Stimulated activated CD8-positive, alpha-beta memory T cell treated with anti-CD3 and anti-CD28 coated beads, Interleukin-12 subunit alpha, Interleukin-12 subunit beta, amount 100 ng/mL, for 24 hours (primary cell): Measurements from ENCODE around the gene MED13L.

ENCODE experiments used
- DNase-seq: peaks from one replicate; pipeline ENCODE4 v3.0.0-alpha.2; 2020; ENCODE audit errors: extremely low read depth

MED13L gene

GRCh38 chr12:116277467-116278278 is at the start of gene MED13L:
MED13L (minus strand) TSS chr12:116277693; CDS start chr12:116277131, 562 bp downstream.
- DNase-seq = peak; percentile 62

DNA sequence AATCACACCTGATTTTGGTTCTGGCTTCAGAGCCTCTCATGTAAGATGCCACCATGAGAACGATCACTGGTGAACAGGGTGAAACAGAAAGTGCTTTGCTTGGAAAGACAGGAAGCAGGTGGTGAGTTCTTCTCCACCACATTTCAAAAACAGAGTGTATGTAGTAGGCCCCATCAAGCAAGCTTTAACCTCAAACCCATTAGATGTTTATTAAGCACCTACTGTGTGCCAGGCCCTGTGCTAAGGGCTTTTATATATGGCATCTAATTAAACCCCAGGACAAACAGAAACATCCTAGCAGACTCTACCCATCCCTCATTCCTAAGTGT is 47.8 kb upstream of the MED13L start:
- DNase-seq = no peak

GRCh38 chr12:116324654-116325335 is 47.3 kb upstream of the MED13L start:
- no peak for DNase-seq

DNA sequence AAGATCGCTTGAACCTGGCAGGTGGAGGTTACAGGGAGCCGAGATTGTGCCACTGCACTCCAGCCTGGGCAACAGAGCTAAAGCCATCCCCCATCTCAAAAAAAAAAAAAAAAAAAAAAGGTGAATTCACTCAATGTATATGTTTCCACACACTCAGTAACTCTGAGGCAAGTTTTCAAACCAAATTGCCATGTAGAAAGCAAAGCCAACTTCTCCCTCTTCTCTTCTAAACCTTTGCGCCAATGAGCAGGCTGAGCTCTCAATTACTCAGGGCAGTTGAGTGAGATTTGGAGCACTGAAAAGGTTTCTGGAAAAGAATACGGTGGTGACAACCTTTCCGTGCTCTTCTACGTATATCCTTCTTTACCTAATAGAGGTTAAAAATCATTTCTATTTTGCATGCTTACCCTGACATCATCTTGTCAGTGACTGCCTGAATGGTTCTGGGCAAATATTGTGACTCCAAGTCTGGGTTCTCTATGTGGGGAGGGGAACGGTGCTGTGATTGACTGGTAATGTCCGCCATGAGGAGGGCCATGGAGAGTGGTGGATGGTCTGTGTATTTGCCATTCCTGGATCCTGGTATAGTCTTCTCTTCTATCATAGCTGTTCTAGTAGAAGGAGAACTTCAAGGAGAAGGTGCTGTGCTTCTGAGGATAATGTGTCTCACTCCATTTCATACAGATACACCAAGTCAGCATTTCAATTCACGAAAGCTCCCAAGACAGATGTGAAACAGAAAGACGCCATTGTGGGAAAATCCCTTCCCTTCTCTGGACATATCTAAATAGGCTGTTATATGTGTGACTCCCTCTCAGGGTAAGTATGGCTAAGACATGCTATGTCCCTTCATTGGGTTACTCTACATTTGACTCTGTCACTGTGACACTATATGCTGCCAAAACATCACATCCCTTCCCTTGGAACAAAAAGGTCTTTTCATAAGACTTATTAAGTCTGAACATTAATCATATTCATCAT is 46.2 kb upstream of the MED13L start:
- DNase-seq = no peak

DNA sequence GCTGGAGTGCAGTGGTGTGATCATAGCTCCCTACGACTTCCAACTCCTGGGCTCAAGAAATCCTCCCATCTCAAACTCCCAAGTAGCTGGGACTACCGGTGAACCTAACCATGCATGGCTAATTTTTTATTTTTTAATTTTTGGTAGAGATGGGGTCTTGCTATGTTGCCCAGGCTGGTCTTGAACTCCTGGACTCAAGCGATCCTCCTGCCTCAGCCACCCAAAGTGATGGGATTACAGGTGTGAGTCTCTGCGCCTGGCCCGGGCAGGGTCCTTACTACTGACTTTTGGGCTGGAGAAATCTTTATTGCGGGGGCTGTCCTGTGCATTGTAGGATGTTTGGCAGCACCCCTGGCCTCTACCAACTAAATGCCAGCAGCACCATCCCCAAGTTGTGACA is 44.4 kb upstream of the MED13L start:
- DNase-seq = no peak

- DNase-seq = no peak
Observed at GRCh38 chr12:116320791-116321217, 43.3 kb upstream of the MED13L start.

DNA sequence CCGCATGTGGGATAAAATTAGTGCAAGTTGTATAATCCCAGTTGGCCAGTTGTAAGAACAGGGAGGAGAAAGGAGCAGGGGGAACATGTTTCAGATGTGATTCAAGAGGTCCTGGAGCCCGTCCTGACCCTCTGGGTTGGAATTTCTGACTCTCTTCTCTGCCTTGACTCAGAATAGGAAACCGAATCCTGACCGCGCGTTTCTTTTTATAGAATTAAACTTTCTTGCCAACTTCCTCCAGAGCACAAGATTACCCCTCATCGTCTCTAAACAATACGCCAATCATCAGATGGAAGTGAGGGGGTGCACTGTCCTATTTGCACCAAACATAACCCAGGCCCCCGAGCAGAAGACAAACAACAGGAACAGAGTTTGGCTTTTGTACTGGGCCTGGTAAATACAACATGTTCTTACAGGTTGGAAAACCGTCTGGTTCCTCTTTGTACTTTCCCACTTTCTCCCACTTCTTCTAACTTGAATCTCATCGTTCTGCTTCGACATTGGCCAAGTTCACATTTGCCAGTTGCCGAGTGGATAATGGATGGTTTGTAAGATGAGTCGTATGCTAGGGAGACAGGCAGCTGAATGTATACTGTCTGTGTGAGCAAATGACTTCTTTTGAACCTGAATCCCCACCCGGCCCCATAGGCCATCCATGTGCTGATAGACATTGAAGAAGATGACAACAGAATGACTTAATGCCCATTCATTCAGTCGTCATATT is 42.6 kb upstream of the MED13L start:
- no peak for DNase-seq

DNA sequence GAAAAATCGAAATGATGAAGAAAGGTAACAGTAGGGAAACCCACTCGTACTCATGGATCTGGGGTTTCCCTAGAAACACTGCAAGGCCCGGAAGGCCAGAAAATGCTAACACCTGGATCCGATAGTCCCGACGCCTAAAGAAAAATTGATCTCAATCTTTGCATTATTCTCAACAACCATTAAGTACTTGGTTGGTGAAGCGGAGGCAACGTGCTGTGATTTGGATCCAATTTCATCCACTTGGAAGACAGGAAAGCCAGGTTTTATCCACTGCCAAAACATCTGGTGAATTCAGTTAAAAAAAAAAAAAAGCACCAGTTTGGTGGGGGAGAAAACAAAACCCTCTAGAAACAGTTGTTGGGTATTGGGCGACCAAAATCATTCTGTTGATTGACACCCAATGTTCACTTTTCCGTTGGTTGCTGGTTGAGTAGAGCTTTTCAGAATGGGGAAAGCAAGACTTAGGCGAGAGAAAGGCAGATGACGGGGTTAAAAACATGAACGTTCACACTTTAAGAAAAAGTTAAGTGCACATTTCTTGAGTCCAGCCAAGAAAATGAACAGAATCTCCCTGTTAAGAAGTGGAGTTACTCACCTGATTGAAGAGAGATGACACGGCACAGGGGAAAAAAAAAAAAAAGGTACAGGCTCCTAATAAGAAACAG is 41.9 kb upstream of the MED13L start:
- DNase-seq = no peak

DNA sequence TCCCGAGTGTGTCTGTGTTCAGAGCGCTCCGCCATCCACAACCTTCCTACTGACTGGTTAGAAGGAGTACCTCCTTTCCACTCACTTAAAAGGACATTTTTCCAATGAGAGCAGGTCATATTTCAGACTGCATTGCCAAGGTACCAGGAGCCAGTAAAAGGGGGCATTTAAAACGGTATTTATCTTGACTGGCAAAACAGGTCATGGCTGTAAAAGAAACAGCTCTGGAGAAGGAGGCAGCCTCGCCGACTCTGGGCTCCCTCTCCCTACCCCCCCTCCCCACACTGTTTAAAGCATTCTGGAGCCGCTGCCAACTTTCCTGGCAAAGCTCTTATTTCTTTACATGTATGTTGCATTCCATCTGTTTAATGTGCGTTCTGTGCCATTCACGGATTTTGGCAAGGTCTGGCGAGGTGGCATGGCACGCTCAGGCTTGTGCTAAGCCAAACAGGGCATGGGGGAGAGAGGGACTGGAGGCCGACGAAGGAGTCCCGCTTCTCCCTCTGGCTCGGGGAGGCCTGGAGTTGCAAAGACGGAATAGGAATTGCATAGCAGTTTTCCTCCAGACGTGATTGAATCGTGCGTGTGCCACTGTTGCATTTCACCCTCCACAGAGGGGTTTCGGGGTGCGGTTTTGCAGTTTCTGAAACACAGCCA is 41.2 kb upstream of the MED13L start:
- DNase-seq = no peak

DNA sequence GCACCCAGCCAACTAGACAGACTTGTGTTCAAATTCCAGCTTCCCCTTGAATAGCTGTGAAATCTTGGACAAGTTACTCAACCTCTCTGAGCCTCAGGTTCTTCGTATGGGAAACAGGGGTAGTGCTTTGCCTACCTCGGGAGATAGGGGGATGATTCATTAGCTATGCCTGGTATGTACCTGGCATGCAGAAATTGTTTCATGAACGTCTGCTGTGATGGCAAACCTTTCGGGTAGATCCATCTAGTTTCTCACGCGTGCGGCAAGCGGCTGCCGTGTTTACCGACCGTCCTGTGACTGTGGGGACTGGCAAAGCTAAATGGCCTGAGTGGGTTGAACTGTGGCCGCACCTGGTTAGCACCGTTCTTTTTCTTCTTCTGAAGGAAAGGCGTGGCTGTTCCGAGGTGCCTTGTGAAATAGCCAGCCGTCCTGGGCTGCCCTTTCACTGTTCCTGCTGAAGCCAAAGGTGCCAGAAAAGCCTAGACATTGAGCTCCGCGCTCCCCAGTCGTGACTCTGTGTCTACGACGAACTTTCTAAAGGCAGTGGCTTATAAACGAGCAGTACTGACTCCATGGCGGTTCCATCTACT is 40.6 kb upstream of the MED13L start:
- DNase-seq = no peak

DNA sequence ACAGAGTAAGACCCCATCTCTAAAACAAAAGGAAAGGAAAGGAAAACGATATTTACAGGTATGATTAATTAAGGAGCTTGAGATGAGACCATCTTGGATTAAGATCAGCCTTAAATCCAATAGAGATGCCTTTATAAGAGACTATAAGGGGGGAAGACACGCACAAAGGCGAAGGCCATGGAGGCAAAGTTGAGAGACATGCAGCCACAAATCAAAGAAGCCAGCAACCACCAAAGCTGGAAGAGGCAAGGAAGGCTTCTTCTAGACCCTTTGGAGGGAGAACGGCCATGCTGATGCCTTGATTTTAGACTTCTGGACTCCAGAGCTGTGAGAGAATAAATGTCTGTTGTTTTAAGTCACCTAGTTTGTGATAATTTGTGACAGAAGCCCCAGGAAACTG is 39.6 kb upstream of the MED13L start:
- DNase-seq = no peak

GRCh38 chr12:116314477-116314876 is 37.0 kb upstream of the MED13L start:
- no peak for DNase-seq

DNA sequence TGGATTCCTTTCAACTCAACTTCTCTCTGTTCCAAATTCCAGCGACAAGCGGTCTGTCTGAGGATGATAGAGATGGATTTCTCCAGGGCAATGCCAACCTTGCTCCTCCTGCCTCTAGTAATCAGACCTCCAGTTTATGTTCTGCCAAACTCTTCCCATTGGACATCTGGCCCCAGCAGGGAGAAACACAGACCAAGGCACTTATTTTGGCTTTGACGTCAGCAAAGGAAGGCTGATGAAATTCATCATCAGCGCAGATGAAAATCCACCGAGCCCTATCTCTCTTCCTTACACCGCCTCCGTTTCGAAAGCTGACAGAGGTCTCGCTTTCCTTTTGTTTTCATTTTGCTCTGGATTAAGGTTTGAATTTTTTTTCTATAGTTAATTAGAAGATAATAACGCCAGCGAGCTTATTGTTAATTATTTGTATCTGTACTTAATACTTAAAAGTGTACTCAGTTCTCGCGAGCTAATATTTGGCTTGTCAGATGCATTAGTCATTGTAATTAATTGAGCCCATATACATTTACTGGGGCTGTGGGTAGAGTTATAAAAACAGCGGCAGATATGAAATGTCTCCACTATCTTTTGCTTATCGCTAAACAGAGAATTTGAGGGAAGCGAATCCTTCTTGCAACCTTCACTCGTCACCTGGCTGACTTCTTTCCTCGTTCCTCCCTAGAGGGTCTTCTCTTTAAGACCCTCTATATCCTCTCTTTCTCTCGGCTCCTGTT is 35.9 kb upstream of the MED13L start:
- no peak for DNase-seq

GRCh38 chr12:116310082-116310481 is 32.6 kb upstream of the MED13L start:
- no peak for DNase-seq

DNA sequence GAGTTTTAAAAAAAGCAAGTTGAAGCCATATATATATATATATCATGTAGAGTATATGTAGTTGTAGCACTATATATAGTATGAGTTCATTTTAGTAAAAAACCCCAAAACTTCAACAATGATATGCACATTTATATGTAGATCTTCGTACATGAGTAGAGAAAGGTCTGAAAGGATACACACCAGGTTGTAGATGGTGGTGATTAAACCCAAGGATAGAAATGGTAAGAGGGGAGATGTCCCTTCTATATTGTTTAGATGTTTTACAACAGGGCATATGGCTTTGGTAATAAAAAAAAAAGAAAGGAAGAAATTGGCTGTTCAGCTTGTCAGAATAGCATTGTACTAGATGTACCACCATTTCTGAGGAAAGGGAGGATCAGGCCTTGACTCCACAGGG is 31.9 kb upstream of the MED13L start:
- no peak for DNase-seq

- DNase-seq = no peak
Observed at GRCh38 chr12:116308647-116309046, 31.2 kb upstream of the MED13L start.

DNA sequence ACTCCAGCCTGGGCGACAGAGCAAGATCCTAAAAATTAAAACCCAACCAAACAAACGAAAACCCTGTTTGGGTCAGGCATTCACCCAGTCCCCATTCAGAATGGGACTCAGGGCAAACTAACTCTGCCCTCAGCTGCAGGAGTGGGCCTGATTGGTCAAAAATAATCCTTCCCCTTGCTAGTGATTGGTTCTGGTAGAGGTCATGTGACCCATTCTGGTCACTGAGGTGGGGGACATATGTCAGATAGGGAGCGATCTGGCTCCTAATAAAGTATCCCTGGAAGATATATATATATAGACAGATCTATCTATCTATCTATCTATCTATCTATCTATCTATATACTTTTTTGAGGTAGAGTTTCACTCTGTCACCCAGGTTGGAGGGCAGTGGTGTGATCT is 29.5 kb upstream of the MED13L start:
- no peak for DNase-seq

DNA sequence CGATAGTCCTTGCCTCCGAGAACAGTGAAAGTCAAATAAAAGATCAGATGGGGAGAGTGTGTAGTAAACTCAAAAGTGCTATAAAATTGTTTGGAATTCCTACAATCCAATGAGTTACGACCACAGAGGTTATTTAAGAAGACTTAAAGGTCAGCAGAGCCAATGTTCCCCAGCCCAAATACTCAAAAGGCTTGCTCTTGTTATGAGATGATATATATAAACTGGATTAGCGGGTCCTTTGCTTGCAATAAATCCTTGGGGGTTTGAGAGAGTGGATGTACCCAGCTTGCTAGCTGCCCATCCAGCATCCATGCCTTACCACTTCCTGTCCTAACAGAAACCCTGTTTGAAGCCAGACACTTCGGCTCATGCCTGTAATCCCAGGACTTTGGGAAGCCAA is 29.0 kb upstream of the MED13L start:
- DNase-seq = no peak

DNA sequence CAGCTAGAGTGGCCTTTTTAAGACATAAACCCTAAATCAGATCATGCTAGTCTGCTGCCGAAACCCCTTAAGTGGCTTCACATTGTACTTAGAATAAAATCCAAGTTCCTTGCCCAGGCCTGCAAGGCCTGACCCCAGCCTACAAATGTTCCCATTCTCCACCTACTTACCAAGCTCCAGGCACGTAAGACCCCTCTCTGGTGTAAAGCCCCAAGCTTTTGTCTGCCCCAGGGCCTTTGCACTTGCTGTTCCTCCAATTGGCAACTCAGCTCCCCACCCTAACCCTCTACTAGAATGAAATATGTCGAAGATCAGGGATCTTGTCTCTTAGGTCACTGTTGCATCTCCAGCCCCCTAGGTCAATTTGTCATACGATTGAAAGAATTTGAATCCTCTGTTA is 27.1 kb upstream of the MED13L start:
- no peak for DNase-seq
